GM23338 (cell line): Measurements from ENCODE around the gene MAP4K5.

Experiments
- EZH2 ChIP-seq: fragments of 200-600 bp; sonication (generic); IDR thresholded peaks from one replicate; pipeline ENCODE4 v1.8.0; 2017; ENCODE audit warnings: antibody characterized with exemption, mild to moderate bottlenecking, low read depth; ENCODE audit not compliant: unreplicated experiment
- JUNB ChIP-seq: IDR thresholded peaks from one replicate; pipeline ENCODE4 v1.6.1; 2016; ENCODE audit warnings: antibody characterized with exemption; ENCODE audit not compliant: unreplicated experiment
- TF ChIP-seq, protein P1 (sequence below), 2 experiments: fragments of 200-600 bp in 1 of 2; sonication (generic) in 1 of 2; conservative IDR thresholded peaks; 2 replicates each; pipeline versions ENCODE4 v1.5.1 to v1.6.1; 2016 to 2017; ENCODE audit warnings: antibody characterized with exemption in 2 of 2, low read depth in 2 of 2, mild to moderate bottlenecking in 2 of 2, moderate library complexity in 1 of 2

DNA sequence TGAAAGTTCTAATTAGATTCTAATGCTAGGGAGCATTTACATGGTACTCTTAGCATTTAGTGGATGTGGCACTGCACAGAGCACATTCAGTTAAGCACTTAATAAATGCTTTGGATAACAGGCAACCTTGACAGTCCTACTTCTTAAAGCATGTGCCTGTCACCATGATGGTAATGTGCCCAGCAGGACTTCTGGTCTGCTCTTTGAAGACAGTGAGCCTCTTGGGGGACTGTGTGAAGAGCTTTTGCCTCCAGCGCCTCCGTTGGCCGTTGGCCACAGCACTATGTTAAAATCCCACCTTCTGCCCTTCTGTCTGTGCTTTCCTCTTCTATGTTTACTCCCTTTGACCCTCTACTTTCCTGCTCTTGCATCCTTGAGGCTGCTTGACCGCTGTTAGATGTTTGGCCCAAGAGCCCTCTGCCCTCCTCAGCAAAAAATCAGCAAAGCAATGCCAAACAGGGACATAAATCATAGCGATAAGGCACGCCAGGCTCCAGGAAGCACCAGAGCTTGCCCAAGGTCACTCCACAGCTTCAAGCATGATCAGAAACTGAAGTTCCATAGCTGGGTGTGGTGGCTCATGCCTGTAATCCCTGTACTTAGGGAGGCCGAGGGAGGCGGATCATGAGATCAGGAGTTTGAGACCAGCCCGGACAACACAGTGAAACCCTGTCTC is 144.0 kb downstream of the MAP4K5 start:
- TF ChIP-seq, protein P1, sequence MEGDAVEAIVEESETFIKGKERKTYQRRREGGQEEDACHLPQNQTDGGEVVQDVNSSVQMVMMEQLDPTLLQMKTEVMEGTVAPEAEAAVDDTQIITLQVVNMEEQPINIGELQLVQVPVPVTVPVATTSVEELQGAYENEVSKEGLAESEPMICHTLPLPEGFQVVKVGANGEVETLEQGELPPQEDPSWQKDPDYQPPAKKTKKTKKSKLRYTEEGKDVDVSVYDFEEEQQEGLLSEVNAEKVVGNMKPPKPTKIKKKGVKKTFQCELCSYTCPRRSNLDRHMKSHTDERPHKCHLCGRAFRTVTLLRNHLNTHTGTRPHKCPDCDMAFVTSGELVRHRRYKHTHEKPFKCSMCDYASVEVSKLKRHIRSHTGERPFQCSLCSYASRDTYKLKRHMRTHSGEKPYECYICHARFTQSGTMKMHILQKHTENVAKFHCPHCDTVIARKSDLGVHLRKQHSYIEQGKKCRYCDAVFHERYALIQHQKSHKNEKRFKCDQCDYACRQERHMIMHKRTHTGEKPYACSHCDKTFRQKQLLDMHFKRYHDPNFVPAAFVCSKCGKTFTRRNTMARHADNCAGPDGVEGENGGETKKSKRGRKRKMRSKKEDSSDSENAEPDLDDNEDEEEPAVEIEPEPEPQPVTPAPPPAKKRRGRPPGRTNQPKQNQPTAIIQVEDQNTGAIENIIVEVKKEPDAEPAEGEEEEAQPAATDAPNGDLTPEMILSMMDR (conservative IDR thresholded peaks at IDR 0.05; ENCODE audit: low read depth in 2 of 2), result peak; percentile 17 to 29; a peak in 2 of 4 replicates
- TF ChIP-seq EZH2 (no peak), JUNB (no peak)
